Testis (tissue), 2 donors: ENCODE results near the gene KLF1.

Source experiments
- CTCF ChIP-seq, 3 experiments: fragments of 450-650 bp in 2 of 3; fragments of 200-600 bp in 1 of 3; sonication (generic) in 1 of 3; IDR thresholded peaks; one replicate each; pipeline ENCODE4 v1.5.1; 2016 to 2019; ENCODE audit warnings: antibody characterized with exemption in 3 of 3, mild to moderate bottlenecking in 2 of 3, moderate library complexity in 1 of 3
- POLR2A ChIP-seq: fragments of 450-650 bp; IDR thresholded peaks from one replicate; pipeline ENCODE4 v1.6.1; 2017; ENCODE audit warnings: antibody characterized with exemption, mild to moderate bottlenecking, moderate library complexity

DNA sequence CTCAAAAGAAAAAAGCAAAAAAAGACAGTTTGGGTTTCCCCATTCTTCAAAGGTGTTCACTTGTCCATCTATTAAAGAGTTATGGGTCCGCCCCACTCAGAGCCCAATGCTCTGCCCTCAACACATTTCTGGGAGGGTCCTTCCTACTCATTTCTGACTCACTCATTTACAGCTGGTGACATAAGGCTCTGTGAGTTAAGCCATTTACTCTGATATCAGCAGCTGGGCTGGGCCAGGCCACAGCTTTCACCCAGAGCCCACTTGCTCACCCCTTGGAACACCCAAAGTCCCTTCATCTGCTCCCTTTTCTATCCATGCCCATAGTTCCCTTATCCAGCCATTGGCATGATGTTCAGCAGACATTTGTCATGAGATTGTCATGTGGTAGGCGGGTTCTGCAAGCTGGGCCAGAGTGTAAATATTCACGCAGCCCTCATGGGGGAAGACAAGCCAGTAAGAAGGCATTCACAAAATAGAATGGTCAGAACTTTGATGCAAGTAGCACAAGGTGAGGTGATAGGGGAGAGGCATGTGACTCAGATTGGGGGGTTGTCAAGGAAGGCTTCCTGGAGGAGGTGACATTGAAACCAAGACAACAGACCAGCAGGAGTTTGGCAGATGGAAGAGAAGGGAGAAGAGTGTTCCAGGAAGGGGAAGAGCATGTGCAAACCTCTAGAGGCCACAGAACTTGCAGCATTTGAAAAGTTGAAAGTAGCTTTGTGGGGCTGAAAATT is 42.8 kb downstream of the KLF1 start:
- no peak for TF ChIP-seq CTCF (IDR thresholded peaks at IDR 0.05)
- TF ChIP-seq POLR2A, result no peak
